Mammary epithelial cell (primary cell): ENCODE data around the gene ST6GALNAC3.

Experiments
- CTCF ChIP-seq, 2 donors: IDR thresholded peaks in 1 of 2; conservative IDR thresholded peaks in 1 of 2; 2 replicates each; pipeline ENCODE4 v1.5.1; 2011 to 2012; ENCODE audit warnings: inconsistent platforms in 2 of 2, low read length in 2 of 2, mild to moderate bottlenecking in 2 of 2, control low read depth in 1 of 2, low read depth in 1 of 2; ENCODE audit not compliant: insufficient read depth in 1 of 2; ENCODE audit errors: extremely low read depth in 1 of 2
- EZH2 ChIP-seq: IDR thresholded peaks from 2 replicates; pipeline ENCODE4 v1.6.1; 2012; ENCODE audit warnings: low read length, inconsistent platforms, borderline replicate concordance

DNA sequence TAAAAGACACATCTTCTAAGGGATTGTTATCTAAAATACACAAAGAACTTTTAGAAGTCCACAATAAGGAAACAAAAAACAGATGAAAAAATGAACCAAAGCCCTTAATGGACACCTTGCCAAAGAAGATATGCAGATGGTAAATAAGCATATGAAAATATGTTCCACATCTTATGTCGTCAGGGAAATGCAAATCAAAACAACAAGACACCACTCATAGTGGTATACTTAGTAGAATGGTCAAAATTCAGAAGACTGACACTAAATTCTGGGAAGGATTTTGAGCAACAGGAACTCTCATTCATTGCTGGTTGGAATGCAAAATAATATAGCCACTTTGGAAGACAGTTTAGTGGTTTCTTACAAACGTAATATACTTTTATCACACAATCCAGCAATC lies 587.0 kb downstream of the ST6GALNAC3 start:
- TF ChIP-seq CTCF (conservative IDR thresholded peaks at IDR 0.05 in 1 of 2, IDR thresholded peaks at IDR 0.05 in 1 of 2; ENCODE audit: extremely low read depth in 1 of 2, insufficient read depth in 1 of 2, low read depth in 1 of 2, low read length in 2 of 2) (no peak), EZH2 (no peak)
